RWPE1 (cell line): ENCODE data around the gene GFOD1.
A peak's percentile ranks its signal among the peaks of the same experiment; 100 is the strongest.

Experiments
- CTCF ChIA-PET: fragments of 350-600 bp; sonication (Branson Sonifier 250); formaldehyde crosslinking; extraction: SDS; loops from one replicate; lab custom pipeline; 2021; lab: Yijun Ruan, JAX
- POLR2A ChIA-PET: fragments of 400-600 bp; formaldehyde crosslinking; extraction: SDS; loops from one replicate; lab custom pipeline; 2020; ENCODE audit warnings: antibody characterized with exemption; ENCODE audit not compliant: low non-redundant PET; lab: Yijun Ruan, JAX
- DNase-seq: peaks from one replicate; pipeline ENCODE4 v3.0.0; 2012; ENCODE audit warnings: low spot score
- H3K27ac ChIP-seq: fragments of 450-650 bp; 2 replicates; pipeline ENCODE4 v1.5.1; 2017
- CTCF ChIP-seq: fragments of 450-650 bp; conservative IDR thresholded peaks from 2 replicates; pipeline ENCODE4 v1.5.1; 2017; ENCODE audit warnings: low read depth, mild to moderate bottlenecking

Gene GFOD1

GRCh38 chr6:13383328-13384163 lies 103.9 kb downstream of the GFOD1 start:
- CTCF ChIA-PET: interaction anchor here (0.6 kb wide), 2 partner anchors 138 to 253 kb away, joined by 3 to 6 read pairs; no protein-coding TSS in a partner anchor
- H3K27ac ChIP-seq: no peak overlapping the region
- POLR2A ChIA-PET: no interaction called here

DNA sequence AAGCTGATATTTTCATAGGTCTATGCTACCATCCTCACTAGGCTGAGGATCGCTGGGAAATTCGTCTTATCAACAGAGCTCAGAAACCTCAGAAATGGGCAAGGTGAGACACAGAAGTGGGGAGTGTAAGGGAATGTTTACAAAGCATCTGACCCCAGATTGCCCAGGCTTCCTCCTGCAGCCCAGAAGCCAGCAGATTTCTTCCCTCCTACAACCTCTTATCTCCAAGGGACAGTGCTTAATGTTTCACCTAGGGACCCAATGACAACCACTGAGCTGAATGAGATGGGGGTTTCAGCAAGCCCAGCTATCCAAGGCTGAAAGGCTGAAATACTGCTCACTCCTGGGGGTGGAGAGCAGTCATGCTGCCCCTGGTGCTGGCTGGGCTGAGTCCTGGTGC lies 106.6 kb downstream of the GFOD1 start:
- no peak for TF ChIP-seq CTCF
- ChIA-PET POLR2A (interaction anchor here (0.6 kb wide), 1 partner anchor 194 kb away, joined by 3 read pairs; the partner anchor contains the start of gene SIRT5), CTCF (interaction anchor here (0.6 kb wide), 2 partner anchors 260 to 487 kb away, joined by 3 read pairs; no protein-coding TSS in a partner anchor)
- no peak overlapping the region for H3K27ac ChIP-seq
- DNase-seq: no peak

More at GRCh38 chr6:13383328-13384163, 103.9 kb downstream of the GFOD1 start:
- no peak for DNase-seq
- TF ChIP-seq CTCF: no peak

- POLR2A ChIA-PET: no interaction called here
- no peak for DNase-seq
- no peak for TF ChIP-seq CTCF
- CTCF ChIA-PET: interaction anchor here (0.5 kb wide), 1 partner anchor 1364 kb away, joined by 3 read pairs; no protein-coding TSS in a partner anchor
- no peak overlapping the region for H3K27ac ChIP-seq
Observed at GRCh38 chr6:13378669-13379590, 108.5 kb downstream of the GFOD1 start.

DNA sequence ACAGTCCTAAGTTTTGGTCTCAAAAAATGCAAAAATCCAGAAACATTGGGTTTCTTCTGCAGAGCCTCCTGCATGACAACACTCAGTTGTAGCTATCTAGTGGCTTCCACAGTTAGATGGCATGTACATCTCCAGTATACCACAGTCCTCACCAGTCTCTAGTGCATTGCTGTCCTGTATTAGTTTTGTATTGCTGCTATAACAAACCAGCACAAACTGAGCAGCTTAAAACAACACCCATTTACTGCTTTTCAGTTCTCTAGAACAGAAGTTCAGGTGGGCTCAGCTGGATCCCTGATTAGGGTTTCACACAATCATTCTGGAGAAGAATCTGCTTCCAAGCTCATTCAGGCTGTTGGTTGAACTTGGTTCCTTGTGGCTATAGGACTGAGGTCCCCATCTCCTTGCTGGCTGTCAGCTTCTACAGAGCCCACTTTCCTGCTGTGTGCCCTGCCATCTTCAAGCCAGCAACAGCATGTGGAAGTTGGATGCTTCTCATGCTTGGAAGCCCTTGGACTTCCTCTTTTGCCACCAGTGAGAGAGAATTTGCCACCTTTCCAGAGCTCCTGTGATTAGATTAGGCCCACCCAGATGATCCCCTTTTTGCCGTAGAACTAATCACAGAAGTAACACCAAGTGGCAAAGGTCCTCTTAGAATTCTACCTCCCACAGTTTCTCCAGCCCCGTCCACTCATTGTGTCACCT lies 110.2 kb downstream of the GFOD1 start:
- H3K27ac ChIP-seq: no peak overlapping the region
- no peak for DNase-seq
- no peak for TF ChIP-seq CTCF
- ChIA-PET POLR2A (no interaction called here), CTCF (interaction anchor here (0.6 kb wide), 1 partner anchor 315 kb away, joined by 3 read pairs; no protein-coding TSS in a partner anchor)

DNA sequence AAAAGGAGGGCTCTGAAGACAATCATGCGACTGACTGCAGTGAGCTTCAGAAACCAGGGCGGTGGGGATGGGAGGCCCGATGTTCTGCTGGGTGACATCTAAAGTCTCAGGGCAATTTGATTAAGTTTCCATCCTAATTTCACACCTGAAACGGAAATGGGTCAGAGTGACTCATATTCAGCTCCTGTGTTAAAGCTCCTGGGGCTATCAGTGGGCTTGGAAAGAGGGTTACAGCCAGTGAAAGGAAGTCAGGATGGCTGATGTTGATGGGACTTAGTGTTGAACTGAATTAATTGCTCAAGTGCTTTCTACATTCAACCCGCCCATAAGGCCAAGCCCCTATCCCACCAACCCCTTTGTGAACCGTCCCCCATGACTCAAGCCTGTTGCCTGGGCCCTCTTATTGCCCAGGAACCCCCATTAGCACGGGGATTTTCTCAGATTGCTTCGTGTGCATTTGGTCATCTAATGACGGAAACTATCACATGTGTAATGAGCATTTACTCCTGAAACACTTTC lies 112.0 kb downstream of the GFOD1 start:
- H3K27ac ChIP-seq: no peak overlapping the region
- CTCF ChIA-PET: interaction anchor here (0.6 to 0.7 kb wide), 2 partner anchors 111 to 162 kb away, joined by 3 to 5 read pairs; no protein-coding TSS in a partner anchor
- DNase-seq: peak; percentile 59
- TF ChIP-seq CTCF: no peak
- POLR2A ChIA-PET: no interaction called here
